DOHH2 (cell line): ENCODE data around the gene NDFIP2.

Experiments
- EZH2phosphoT487 ChIP-seq: fragments of 200-600 bp; sonication (generic); IDR thresholded peaks from 2 replicates; pipeline ENCODE4 v1.6.1; 2017; ENCODE audit warnings: borderline replicate concordance, mild to moderate bottlenecking, antibody characterized with exemption, low read length, moderate library complexity, mixed read lengths
- TF ChIP-seq, protein P1 (sequence below): fragments of 200-600 bp; sonication (generic); IDR thresholded peaks from one replicate; pipeline ENCODE4 v1.5.1; 2014; ENCODE audit warnings: antibody characterized with exemption, mild to moderate bottlenecking, low read depth, low read length; ENCODE audit not compliant: poor library complexity, severe bottlenecking

DNA sequence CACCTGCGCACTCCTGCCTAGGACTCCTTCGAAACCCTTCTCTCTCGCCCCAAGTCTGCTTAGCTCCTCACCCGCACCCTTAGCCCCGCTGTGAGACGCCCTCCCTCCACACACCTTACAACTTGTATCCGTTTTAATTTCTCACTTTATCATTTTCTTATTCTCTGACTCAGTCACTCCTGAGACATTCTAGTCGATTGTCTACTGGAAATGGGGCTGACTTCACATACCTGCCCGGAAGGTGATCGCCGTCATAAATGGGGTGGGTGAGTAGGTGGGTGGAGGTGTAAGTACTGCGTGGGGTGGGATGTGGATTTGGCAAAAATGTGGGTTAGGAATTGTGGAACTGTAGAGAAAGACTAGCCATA, 714 bp downstream of the NDFIP2 start:
- TF ChIP-seq, protein P1, sequence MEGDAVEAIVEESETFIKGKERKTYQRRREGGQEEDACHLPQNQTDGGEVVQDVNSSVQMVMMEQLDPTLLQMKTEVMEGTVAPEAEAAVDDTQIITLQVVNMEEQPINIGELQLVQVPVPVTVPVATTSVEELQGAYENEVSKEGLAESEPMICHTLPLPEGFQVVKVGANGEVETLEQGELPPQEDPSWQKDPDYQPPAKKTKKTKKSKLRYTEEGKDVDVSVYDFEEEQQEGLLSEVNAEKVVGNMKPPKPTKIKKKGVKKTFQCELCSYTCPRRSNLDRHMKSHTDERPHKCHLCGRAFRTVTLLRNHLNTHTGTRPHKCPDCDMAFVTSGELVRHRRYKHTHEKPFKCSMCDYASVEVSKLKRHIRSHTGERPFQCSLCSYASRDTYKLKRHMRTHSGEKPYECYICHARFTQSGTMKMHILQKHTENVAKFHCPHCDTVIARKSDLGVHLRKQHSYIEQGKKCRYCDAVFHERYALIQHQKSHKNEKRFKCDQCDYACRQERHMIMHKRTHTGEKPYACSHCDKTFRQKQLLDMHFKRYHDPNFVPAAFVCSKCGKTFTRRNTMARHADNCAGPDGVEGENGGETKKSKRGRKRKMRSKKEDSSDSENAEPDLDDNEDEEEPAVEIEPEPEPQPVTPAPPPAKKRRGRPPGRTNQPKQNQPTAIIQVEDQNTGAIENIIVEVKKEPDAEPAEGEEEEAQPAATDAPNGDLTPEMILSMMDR, result no peak
- TF ChIP-seq EZH2phosphoT487, result no peak
